ENCODE data around the gene ARFGEF3. TPM values are rescaled to one million over a fixed set of nuclear protein-coding genes. Genes with fewer than 3 reads are reported as not detected.
A peak's percentile ranks its signal among the peaks of the same experiment; 100 is the strongest.
"Not testable (repeated sequence)": the region's sequence is repeated elsewhere in the genome, so short reads cannot be mapped to it uniquely, and the experiment has no call there.

ARFGEF3 gene, protein sequence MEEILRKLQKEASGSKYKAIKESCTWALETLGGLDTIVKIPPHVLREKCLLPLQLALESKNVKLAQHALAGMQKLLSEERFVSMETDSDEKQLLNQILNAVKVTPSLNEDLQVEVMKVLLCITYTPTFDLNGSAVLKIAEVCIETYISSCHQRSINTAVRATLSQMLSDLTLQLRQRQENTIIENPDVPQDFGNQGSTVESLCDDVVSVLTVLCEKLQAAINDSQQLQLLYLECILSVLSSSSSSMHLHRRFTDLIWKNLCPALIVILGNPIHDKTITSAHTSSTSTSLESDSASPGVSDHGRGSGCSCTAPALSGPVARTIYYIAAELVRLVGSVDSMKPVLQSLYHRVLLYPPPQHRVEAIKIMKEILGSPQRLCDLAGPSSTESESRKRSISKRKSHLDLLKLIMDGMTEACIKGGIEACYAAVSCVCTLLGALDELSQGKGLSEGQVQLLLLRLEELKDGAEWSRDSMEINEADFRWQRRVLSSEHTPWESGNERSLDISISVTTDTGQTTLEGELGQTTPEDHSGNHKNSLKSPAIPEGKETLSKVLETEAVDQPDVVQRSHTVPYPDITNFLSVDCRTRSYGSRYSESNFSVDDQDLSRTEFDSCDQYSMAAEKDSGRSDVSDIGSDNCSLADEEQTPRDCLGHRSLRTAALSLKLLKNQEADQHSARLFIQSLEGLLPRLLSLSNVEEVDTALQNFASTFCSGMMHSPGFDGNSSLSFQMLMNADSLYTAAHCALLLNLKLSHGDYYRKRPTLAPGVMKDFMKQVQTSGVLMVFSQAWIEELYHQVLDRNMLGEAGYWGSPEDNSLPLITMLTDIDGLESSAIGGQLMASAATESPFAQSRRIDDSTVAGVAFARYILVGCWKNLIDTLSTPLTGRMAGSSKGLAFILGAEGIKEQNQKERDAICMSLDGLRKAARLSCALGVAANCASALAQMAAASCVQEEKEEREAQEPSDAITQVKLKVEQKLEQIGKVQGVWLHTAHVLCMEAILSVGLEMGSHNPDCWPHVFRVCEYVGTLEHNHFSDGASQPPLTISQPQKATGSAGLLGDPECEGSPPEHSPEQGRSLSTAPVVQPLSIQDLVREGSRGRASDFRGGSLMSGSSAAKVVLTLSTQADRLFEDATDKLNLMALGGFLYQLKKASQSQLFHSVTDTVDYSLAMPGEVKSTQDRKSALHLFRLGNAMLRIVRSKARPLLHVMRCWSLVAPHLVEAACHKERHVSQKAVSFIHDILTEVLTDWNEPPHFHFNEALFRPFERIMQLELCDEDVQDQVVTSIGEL (N-terminal part only)
- total RNA-seq = 8.7 and 13.8 TPM in 2 replicates

DNA sequence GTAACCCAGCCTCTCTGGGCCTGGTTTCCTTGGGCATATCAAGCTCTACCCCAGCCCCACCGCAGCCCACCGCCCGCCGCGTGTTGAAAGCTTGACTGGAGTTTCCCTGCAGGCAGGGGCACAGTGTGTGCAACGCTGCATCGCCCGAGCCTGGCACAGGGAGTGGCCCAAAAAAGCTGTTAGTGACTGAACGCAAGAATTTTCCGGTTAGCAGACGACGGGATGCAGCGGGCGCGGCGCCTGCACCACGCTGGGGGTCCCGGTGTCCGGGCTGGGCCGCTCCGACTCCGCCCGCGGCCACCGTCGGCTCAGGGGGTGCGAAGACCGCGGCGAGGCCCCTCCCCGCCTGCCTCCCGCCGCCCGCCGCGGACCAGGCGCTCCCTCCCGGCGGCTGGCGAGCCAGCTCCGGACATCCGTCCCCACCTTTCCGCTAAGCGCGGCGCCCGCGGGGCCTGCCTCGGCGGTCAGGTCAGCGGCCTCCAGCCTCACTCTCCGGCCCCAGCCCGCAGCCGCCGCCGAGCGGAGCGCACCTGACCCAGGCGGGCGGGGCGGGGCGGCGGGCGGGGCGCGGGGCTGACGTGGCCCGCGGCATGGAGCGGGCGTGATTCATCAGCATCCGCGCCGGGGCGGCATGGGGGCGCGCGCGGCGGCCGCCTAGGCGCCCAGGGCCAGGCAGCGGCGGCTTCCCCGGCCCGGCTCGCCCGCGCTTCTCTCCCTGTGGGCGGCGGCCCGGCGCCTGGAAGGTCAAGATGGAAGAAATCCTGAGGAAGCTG, at the start of gene ARFGEF3:
Gene ARFGEF3, plus strand, starts transcription at position 602 of the 773 bp plus-strand sequence. Its CDS starts 148 bp downstream, at position 750.
- peak; percentile 5 for DNase-seq (ENCODE audit: low read depth)

DNA sequence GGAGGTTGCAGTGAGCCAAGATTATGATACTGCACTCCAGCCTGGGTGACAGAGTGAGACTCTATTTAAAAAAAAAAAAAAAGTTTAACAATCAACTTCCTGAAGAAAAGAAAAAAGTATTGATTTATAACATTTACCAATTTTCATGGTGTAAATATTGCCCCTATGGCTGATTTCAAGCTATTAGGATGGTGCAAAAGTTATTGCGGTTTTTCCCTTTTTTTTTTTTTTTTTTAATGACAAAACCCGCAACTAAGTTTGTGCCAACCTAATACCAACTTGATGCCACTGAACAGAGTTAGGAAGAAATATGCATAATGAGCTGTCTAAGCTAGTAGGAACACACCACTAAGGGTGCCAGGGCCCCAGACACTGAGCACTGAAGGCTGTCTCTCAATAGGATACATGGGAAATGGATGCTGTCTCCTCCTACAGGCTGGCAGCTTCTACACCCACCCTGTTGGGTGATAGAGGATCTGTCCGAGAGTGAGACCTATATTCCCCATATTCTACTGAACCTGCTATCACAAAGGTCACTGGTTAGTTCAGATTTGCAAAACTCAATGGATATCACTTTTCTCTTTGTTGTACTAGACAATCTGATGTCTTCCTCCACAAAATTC, 48.0 kb upstream of the ARFGEF3 start:
- DNase-seq (ENCODE audit: low read depth) = no peak

DNA sequence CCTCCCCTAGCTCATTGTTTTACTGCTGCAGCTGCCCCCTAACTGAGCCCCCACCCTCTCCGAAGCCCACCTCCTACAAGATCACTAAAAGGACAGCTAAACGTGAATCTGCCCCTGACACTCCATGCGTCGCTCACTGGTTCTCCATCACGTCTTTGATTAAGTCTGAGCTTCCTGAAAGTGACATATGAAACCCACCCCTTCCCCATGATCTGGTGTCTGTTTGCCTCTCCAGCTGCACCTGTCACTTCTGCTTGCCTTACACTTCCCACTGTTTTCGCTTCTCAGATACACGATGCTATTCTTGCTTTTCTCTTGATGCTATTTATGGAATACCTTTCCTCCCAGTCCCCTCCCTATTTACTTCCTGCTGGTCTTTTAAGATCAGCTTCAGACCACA, 46.5 kb upstream of the ARFGEF3 start:
- DNase-seq (ENCODE audit: low read depth) = no peak

DNA sequence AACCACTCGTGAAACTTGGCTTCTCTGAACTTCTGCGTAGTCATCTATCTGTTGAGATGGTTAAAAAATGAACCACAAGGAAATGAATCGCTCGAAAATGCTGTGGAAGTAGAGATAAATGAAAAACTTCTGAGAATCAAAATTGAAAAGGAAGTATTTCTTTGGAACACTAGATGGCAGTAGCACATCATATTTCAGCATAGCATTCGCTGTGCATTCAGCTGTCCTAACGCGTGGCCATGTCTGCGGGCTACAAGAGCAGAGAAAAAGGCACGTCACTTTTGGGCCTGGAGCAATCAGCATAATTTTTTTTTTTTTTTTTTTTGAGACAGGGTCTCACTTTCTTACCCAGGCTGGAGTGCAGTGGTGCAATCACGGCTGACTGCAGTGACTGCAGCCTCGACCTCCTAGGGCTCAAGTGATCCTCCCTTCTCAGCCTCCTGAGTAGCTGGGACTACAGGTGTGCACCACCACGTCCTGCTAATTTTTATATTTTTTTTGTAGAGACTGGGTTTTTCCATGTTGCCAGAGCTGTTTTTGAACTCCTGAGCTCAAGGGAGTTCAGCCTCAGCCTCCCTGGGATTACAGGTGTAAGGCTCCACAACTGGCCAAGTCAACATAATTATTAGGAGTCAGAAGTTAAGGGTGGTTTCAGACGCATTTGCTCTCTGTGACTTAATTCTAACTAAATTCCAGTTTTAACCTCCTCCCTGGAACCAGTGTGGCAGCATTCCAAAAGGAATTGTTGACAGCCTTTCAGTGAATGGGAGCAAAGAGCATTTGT, 45.7 kb upstream of the ARFGEF3 start:
- peak; percentile 58 for DNase-seq (ENCODE audit: low read depth)

DNA sequence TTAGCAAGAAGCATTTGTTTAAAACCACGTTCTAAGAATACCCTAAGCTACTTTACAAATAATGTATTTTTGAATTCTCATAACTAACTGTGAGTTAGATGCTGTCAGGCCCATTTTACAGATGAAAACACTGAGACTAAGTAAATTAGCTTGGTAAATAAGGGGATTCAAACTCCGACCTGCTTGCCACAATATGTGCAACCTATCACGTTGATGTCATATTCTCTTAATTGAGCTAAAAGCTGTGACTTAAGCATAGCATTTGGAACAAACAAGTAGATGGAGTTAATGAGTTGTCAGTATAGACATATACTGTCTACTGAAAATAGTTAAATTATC, 45.1 kb upstream of the ARFGEF3 start:
- no peak for DNase-seq (ENCODE audit: low read depth)

DNA sequence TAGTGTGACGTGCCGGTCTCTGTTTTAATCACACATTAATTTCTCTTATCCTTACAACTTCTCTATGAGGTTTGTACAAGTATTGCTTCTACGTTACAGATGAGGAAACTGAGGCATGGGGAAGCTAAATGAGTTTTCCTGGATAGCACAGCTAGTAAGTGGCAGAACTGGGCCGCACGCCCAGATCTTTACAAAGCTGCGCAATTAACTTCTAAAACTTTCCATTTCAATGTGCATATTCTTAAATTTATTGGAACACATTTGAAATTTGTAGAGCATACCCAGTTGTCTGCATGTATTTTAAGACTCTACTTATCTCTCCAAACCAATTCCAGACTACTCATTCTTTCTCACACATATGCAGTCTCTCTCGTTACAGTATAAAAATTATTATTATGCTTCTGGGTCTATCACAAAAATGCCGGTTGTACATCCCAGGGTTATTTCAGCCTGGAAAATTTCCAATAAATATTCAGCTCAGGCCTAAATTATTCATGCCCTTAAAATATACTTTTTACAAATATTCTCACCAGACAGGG, 44.3 kb upstream of the ARFGEF3 start:
- no peak for DNase-seq (ENCODE audit: low read depth)

DNA sequence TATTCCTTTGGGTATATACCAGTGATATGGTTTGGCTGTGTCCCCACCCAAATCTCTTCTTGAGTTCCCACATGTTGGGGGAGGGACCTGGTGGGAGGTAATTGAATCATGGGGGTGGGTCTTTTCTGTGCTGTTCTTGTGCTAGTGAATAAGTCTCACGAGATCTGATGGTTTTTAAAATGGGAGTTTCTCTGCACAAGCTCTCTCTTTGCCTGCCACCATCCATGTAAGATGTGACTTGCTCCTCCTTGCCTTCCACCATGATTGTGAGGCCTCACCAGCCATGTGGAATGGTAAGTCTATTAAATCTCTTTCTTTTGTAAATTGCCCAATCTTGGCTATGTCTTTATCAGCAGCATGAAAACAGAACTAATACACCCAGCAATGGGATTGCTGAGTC, 42.5 kb upstream of the ARFGEF3 start:
- DNase-seq (ENCODE audit: low read depth) = not testable (repeated sequence)

DNA sequence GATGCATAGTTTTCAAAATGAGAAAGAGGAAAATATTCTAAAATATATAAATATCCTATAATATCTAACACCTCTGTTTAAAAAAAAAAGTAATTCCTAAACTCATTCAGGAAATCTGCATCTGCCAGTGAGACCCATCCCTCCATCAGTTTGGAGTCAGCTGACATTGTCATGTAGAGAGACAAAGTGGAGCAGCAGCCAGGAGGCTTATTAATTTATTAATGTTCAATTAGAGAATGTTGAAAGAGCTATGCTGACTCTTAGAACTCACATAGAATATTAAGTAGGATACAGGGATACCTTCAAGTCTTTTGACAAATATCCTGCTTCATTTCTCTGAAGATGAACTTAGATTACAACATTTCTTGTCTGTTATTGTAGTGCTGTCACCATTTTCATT, 41.8 kb upstream of the ARFGEF3 start:
- DNase-seq (ENCODE audit: low read depth) = no peak

DNA sequence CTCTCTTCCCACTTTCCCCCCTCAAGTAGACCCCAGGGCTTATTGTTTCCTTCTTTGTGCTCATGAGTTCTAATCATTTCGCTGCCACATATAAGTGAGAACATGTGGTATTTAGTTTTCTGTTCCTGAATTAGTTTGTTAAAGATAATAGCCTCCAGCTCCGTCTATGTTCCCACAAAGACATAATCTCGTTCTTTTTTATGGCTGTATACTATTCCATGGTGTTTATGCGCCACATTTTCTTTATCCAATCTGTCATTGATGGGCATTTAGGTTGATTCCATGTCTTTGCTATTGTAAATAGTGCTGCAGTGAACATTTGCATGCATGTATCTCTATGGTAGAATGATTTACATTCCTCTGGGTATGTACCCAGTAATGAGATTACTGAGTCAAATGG, 37.6 kb upstream of the ARFGEF3 start:
- no peak for DNase-seq (ENCODE audit: low read depth)

DNA sequence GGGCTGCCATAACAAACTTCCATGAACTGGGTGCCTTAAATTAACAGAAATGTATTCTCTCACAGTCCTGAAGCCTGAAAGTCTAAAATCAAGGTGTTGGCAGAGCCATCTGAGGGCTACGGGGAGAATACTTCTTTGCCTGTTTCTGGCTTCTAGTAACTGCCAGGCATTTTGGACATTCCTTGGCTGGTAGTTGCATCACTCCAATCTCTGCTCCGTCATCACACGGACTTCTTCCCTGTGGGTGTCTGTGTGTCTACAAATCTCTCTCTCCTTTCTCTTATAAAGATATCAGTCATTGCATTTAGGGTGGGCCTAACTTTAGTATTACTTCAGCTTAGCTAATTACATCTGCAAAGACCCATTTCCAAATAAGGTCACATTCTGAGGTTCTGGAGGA, 33.6 kb upstream of the ARFGEF3 start:
- no peak for DNase-seq (ENCODE audit: low read depth)

DNA sequence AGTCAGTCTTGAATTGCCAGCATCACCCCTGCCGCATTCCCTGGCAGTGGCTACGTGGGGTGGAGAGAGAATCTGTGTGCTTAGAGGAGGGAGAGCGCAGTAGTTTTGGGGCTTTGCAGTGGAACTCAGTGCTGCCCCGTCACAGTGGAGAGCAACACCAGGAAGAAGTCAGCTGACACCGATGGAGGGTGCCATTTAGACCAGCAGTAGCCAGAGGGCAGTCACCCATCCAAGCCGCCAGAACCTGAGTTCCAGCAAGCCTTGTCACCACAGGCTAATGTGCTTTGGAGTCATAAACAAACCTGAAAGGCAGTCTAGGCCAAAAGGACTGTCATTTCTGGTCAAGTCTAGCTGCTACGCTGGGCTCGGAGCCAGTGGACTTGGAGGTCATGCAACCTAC, 32.5 kb upstream of the ARFGEF3 start:
- DNase-seq (ENCODE audit: low read depth) = no peak

DNA sequence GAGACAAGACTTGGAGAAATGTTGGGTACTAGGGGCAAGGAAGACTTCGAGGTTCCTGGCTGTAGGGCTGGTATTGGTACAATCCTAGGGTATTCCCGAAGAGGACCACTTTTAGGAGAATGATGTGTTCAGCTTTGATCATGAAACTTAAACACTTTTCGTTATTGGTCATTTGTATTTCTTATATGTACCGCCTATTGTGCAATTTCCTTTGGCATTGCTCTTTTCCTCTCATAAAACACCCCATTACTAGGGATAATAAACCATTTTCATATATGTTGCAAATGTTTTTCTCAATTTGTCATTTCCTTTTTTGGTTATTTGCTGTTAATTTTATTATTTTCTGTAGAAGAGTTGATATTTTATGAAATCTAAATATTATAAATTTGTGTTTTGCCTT, 18.9 kb upstream of the ARFGEF3 start:
- no peak for DNase-seq (ENCODE audit: low read depth)

DNA sequence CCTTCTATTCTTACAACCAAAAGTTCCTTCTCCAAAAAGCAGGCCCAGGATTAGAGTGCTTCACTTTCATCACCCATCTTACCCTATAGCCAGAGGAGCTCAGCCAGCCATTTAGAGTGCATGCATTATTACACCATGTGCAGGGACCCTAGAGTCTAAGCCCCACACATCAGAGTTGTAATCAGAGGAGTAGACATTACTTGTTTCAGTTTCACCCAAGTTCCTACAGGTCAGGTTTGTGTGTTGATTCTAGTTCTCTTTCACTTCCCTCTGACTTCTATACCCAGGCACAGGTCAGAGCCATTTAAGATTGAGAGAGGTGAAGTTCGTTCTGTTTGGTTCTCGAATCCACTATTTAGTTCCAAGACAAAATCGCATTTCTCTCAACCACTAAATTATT, 16.3 kb upstream of the ARFGEF3 start:
- DNase-seq (ENCODE audit: low read depth) = no peak

DNA sequence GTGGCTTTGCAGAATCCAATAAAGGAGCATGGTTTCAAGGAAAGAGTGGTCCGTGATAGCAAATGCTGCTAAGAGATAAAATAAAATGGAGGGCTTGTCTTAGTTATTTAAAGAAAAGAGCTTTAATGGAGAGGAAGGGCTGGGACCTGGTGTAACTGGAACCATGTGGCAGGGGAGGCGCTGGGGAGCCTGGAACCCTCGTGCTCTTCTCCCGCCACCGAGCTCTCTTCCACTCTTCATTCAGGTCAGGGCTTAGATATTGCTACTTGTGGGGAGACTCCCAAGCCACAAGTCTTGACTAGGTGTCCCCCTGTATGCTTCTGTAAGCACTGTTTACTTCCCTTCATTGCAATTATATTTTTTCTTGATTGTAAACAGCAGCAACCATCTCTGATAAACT, 15.2 kb upstream of the ARFGEF3 start:
- DNase-seq (ENCODE audit: low read depth) = no peak

DNA sequence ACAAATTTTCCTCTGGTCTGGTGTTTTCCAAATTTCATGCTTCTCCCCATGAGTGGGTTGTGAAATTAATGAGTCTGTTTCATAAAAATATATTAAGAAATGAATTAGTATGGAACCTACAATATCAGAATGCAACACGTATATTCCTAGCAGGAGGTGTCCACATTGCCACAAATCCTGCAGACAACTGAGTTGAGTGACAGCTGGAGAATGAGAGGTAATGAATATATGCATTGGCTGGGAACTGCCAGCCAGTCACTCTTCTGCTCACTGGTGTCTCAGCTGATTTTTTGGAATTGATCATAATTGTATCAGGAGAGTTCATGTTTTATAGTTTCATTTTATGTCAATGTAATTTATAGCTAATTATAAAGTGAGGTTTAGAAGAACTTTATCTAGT, 6.3 kb upstream of the ARFGEF3 start:
- no peak for DNase-seq (ENCODE audit: low read depth)

DNA sequence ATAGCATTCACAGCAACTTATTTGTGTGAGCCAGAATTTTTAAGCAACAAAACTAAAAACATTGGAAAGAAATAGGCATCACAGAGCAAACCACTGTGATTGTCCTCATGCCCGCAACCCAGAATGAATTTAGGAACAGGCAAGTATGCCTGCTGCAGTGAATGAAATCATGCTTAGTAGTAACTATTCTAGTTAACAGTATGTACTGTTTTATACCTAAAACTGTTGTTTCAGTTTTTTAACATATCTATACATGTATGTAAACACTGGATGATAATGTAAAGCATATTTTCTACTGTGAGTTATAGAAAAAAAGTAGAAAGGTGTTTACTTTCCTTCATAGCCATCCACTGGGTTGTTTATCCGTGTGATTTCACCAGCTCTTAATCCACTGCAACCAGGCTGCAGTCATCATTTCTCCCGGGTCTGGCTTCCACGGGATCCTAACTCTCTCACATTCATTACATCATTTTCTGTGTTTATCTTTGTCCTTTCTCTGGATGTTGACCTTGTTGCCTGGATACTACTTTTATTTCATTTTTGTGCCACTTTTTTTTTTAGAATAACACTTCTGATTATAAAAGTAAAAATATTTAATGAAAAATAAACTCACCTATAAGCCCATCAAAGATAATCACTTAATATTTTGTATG, 3.6 kb upstream of the ARFGEF3 start:
- no peak for DNase-seq (ENCODE audit: low read depth)

DNA sequence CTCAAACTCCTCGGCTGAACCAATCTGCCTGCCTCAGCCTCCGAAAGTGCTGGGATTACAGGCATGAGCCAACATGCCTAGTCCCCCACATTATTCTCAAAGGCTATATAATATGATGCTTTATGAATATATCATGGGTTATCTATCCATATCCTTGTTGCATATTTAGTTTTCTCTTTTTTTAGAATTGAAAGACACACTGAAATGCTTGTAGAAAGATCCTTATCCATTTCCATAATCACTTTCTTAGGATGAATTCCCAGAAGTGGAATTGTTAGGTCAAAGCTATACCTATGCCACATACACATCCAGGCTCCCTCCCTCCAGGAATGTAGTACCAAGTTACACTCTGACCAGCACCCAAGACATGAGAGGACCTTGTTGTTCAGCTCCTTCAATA, 2.5 kb upstream of the ARFGEF3 start:
- DNase-seq (ENCODE audit: low read depth) = no peak

DNA sequence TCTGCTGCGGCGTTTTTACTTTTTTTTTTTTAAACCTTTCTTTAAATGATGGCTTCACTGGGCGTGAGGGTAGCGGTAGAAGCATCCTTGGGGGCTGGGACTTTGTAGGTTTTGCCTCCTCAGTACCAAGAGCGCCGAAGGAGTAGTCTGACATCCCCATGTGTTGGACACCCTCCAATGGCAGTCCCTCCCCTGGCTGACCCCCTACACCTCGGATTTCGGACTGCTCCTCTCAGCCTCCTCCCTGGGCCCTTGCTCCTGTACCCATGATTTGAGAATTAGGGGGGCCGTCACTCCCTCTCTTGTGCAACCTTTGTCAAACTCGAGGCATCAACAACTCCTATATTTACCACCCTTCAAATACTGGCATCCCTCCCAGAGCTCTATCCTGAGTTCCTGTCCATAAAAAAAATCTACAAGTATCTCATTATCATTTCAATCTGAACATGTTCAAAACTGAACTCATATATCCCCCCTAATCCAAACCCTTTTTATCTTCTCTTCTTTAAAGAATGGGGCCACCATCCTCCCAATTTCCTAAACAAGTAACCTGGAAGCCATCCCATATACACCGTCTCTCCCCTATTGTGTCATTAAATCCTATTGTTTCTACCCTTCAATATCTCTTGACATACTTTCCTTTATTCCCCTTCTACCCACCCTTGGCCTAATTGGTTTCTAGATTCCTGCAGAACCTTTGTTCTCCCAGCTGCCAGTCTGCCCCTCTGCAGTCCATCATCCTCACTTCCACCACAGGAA, 1.2 kb upstream of the ARFGEF3 start:
- DNase-seq (ENCODE audit: low read depth) = no peak

DNA sequence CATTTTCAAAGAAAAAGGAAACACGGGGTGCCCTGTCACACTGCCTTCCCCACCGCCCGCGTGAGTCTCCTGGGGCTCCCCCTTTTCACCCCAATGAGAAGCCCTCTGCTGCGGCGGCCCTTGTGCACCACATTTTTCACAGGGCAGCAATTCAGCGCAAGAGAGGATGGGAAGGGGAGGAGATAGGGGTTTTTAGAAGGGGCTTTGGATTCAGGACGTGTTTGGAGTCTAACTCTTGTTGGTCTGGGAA, 726 bp upstream of the ARFGEF3 start:
- no peak for DNase-seq (ENCODE audit: low read depth)
